OCI-M1 (cell line): ENCODE measurements around the gene ZNF423.
A peak's percentile ranks its signal among the peaks of the same experiment; 100 is the strongest.

Experiments used
- DNase-seq: peaks from one replicate; lab custom pipeline; 2025; lab: John Stamatoyannopoulos, UW

Gene ZNF423

DNA sequence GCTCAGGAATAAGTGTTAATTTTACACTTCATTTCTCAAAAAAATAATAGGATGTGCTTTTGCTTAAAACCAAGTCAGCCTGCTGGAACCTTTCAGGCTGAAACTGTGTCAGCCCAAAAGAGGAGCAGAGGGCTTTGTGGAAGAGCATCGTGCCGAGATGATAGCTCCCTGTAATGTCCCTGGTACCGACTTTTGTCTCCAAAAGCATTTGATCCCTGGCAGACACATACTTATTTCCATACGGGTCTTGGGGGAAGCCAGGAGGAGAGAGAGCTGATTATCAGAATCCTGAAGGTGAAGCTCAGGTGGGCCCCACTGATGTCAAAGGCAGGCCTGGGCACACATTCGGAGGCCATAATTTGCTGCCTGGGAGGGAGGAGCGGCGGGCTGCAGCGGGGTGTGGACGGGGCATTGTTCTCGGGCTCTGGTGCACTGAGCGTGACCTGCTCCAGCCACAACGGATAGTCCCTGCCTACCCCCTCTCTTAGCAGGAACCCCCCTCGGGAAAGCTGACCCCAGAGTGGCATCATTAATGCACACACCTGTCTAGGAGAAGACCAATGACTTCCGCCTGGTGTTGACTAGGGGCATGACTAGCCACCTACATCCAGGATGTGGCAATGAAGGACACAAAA is 326.4 kb downstream of the ZNF423 start:
- DNase-seq = no peak

DNA sequence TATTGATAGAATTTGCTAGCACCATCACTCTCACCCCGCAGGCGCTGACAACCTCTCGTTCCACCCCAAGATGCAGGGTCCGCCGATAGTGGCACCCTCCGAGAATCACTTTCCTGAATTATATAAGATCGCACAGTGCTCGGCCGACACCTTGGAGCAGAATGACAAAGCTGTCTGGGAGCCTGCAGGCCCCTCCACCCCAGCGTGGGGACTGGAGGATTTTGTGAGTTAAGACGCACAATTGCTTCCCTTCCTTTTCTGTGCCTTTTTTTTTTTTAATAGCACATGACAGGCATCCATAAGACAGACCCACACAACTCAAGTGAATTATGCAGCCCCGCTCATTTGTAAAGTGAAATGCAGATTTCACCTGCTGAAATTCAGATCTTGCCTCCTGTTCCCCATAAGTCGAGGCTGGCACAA is 327.0 kb downstream of the ZNF423 start:
- DNase-seq = no peak

- DNase-seq = peak; percentile 8
These were observed 327.6 kb downstream of the ZNF423 start for GRCh38 chr16:49528060-49528865.

DNA sequence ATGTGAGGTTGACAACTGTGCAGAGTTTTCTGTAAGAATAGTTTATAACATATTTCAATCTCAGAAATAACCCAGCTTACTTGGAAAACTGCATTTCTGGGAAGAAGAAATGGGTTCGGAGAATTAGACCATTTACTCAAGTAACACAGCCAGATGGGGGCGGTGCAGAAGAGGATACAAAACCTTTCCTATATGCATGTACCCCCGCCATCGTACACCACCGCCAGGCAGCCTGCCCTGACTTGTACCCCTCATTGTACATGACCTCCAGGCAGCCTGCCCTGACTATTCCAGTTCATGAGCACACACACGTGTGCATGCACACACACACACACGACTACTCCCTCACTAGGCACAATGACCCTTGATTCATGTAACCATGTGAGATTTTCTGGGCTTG is 328.3 kb downstream of the ZNF423 start:
- no peak for DNase-seq

DNA sequence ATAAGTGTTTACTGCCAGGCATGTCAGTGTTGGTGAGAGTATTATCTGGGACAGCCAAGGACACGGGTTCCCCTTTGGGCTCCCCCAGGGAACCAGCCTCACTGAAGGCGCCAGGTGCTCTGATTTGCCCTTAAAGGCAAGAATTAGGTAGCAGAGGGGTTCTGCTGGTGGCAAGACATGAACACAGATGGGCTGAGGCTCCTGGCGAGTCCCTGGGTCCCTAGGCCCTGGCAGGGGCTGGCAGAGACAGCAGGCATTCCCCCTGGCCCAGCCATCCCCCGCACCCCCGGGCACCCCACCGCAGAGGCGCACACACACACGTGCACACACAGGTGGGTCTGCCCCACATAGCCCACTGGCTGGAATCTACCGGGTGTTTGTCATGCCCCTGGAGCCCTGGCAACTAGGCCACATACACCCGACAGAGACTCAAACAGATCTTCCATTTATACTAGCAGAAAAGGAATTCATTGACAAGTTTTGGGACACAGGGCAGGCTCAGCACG is 329.0 kb downstream of the ZNF423 start:
- no peak for DNase-seq

DNA sequence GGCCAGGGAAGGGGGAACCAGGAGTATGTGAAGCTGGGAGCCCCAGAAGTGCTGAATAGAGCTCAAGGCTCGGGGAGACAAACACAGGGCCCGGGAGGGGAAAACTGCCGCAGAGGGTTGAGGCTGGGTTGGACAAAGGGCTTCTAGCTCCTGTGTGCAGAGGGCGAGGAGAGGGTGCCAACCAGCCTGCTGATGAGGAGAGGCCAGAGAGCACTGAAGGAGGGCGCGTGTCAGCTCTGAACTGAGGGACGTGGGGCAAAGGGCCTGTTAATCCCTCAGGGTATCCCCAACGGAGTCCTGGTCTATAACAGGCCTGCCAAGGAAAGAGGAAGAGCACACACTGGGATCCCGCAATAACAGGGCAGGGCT is 331.0 kb downstream of the ZNF423 start:
- DNase-seq = no peak

DNA sequence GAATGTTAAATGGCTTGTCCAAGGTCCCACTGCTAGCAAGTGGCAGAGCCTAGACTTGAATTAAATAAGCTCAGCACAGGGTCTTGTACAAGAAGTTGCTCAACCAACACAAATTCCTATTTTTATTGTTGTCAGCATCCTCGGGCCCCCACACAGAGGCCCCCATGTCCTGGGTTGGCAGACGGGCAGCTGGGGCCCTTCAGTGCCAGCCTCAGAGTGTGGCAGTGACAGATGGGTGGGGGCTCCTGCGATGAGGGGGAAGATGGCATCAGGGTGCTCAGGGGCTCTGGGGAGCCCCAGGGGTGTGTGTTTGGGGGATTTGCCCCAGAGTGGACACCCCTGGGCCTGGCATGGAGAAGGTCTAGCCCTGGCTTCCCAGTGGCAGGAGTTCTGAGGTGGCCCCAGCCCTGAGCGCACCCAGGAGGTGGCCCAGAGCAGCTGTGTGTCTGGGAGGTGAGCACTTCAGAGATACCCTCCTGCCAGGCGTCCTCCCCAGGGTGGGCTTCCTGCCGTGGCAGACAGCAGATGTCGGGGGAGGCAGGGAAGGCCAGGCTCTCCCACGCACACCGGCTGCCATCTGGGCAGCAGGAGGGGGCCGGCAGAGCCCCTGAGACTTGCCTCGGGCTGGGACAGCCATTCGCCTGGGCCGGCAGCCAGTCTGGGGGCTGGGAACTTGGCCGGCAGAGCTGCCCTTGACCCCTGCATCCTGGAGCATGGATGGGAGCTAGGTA is 331.5 kb downstream of the ZNF423 start:
- DNase-seq = no peak

- no peak for DNase-seq
These were observed 332.3 kb downstream of the ZNF423 start for GRCh38 chr16:49523435-49524159.

DNA sequence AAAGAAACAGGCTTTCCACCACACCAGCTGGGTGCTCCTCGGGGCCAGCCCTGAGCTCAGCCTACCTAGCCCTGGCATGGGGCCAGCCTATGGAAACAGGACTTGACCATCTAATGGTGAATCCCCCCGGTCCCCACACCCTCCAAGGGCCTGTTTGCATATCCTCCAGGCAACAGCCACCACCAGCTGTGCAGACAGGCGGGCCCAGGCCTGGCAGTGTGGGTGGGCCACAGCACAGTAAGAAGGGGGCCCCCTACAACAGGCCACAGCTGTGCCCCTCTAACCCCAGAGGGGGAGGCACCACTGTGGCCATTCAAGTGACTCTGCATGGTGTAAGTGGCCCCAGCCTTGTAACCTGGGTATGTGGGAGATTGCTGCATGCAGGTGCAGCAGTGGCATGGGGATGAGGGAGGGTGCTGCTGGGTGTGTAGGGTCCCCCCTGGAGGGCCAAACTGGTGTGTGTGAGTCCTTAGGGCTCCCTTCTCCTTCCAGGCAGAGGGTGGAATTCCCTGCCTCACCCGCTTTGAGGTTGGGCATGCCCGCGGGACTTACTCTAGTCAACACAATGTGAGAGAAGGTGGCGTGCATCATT is 334.1 kb downstream of the ZNF423 start:
- no peak for DNase-seq

DNA sequence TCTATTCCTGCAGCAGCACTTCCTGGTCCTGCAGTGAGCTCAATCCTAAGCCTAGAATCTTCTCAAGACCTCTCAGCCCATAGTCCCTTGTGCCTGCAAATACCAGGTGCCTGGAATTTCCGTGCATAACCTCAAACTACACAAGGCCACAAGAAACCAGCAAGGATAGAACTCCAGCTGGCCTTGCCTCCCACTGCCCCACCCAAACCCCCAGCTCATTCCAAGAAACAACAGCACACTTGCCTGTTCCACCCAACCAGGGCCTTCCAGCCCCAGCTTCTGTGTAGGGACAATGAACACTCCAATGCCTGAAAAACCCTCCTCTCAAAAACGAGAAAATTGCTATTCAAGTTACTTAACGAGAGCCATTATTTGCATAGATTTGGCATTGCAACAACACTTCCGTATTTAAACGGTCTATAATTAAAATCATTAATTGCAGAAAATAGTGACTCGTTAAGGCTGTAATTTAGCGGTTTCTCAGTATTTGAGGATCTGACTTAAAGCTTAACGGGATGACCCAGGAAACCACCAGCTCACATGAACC is 335.3 kb downstream of the ZNF423 start:
- no peak for DNase-seq

GRCh38 chr16:49519741-49520140 is 336.2 kb downstream of the ZNF423 start:
- no peak for DNase-seq

GRCh38 chr16:49519008-49519656 is 336.8 kb downstream of the ZNF423 start:
- DNase-seq = no peak

- no peak for DNase-seq
These were observed 339.4 kb downstream of the ZNF423 start for GRCh38 chr16:49516382-49517036.

- no peak for DNase-seq
These were observed 340.1 kb downstream of the ZNF423 start for GRCh38 chr16:49515861-49516260.

- DNase-seq = no peak
These were observed 340.8 kb downstream of the ZNF423 start for GRCh38 chr16:49515016-49515565.

DNA sequence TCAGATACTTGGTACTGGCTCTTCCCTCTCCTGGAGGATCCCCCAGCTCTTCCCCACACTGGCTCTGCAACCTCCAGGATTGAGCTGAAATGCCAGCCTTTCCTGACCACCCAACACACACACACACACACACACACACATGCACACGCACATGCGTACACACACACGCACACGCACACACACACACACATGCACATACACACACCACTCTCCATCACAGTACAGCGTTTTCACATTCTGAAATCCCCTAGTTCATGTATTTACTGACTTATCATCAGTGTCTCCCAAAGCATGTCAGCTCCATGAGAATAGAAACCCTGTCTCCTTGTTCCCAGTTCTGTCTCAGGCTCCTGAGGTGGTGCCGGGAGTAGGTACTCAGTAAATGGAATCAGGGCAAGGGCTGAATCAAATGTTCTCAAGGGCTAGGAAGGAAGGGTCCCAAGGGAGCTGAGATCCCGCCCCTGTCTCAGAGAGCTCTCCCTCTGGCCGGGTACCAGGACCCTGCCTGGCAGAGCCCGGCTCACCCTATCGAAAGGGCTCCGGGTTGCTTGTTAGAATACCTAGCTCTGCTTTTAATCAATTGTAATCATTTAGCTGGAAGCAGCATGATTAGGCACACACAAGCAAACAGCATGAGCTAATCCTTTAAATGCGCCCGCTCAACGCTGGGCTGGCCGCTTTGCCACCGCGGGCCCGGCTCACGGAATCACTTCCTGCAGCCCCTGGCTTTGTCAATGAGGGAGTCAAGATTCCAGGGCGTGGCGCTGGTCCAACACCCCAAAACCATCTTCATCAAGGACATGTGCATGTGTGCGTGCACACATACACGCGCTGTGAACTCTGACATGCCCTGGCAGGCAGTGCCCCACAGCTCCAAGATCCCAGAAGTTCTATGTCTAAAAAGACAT is 341.6 kb downstream of the ZNF423 start:
- no peak for DNase-seq

GRCh38 chr16:49513040-49513439 is 342.9 kb downstream of the ZNF423 start:
- DNase-seq = peak; percentile 0

GRCh38 chr16:49510654-49511305 is 345.1 kb downstream of the ZNF423 start:
- no peak for DNase-seq
